ENCODE measurements around the gene TFPI.
A peak's percentile ranks its signal among the peaks of the same experiment; 100 is the strongest.

The TFPI gene

GRCh38 chr2:187453078-187453641, 101.1 kb downstream of the TFPI start:
- no peaks in the 10 kb centered on the region for H3K4me1 ChIP-seq (ENCODE audit: control insufficient read depth, insufficient read depth, low read length)
- H3K36me3 ChIP-seq (ENCODE audit: control insufficient read depth, insufficient read depth, low read length): no peaks in the 10 kb centered on the region
- no peak overlapping the region for H3K9ac ChIP-seq (ENCODE audit: low read length)
- no peaks in the 10 kb centered on the region for H3K27me3 ChIP-seq (ENCODE audit: control insufficient read depth, insufficient read depth, low read length)
- no peak overlapping the region for H3K27ac ChIP-seq (ENCODE audit: low read depth, low read length)
- H3K4me3 ChIP-seq (ENCODE audit: low read length): no peak overlapping the region

- Histone ChIP-seq H3K4me3 (ENCODE audit: low read length) (no peak overlapping the region), H3K9ac (ENCODE audit: low read length) (no peak overlapping the region), H3K27me3 (ENCODE audit: control insufficient read depth, insufficient read depth, low read length) (no peaks in the 10 kb centered on the region), H3K4me1 (ENCODE audit: control insufficient read depth, insufficient read depth, low read length) (no peaks in the 10 kb centered on the region), H3K36me3 (ENCODE audit: control insufficient read depth, insufficient read depth, low read length) (no peaks in the 10 kb centered on the region), H3K27ac (ENCODE audit: low read depth, low read length) (no peak overlapping the region)
Observed at GRCh38 chr2:187451510-187451909, 102.7 kb downstream of the TFPI start.

GRCh38 chr2:187447336-187447735, 106.9 kb downstream of the TFPI start:
- Histone ChIP-seq H3K27ac (ENCODE audit: low read depth, low read length) (no peak overlapping the region), H3K4me1 (ENCODE audit: control insufficient read depth, insufficient read depth, low read length) (no peaks in the 10 kb centered on the region), H3K9ac (ENCODE audit: low read length) (no peak overlapping the region), H3K4me3 (ENCODE audit: low read length) (peak overlapping the region; percentile 17), H3K36me3 (ENCODE audit: control insufficient read depth, insufficient read depth, low read length) (no peaks in the 10 kb centered on the region), H3K27me3 (ENCODE audit: control insufficient read depth, insufficient read depth, low read length) (no peaks in the 10 kb centered on the region)

- H3K9ac ChIP-seq (ENCODE audit: low read length): no peak overlapping the region
Observed at GRCh38 chr2:187446711-187447110, 107.5 kb downstream of the TFPI start.

GRCh38 chr2:187445051-187445450, 109.2 kb downstream of the TFPI start:
- no peak overlapping the region for H3K4me3 ChIP-seq (ENCODE audit: low read length)
- H3K4me1 ChIP-seq (ENCODE audit: control insufficient read depth, insufficient read depth, low read length): no peaks in the 10 kb centered on the region
- H3K27ac ChIP-seq (ENCODE audit: low read depth, low read length): no peak overlapping the region
- no peak overlapping the region for H3K9ac ChIP-seq (ENCODE audit: low read length)
- no peaks in the 10 kb centered on the region for H3K27me3 ChIP-seq (ENCODE audit: control insufficient read depth, insufficient read depth, low read length)
- H3K36me3 ChIP-seq (ENCODE audit: control insufficient read depth, insufficient read depth, low read length): no peaks in the 10 kb centered on the region

More at GRCh38 chr2:187446711-187447110, 107.5 kb downstream of the TFPI start:
- Histone ChIP-seq H3K27me3 (ENCODE audit: control insufficient read depth, insufficient read depth, low read length) (no peaks in the 10 kb centered on the region), H3K4me3 (ENCODE audit: low read length) (no peak overlapping the region), H3K36me3 (ENCODE audit: control insufficient read depth, insufficient read depth, low read length) (no peaks in the 10 kb centered on the region), H3K4me1 (ENCODE audit: control insufficient read depth, insufficient read depth, low read length) (no peaks in the 10 kb centered on the region), H3K27ac (ENCODE audit: low read depth, low read length) (no peak overlapping the region)

GRCh38 chr2:187442778-187443177, 111.5 kb downstream of the TFPI start:
- Histone ChIP-seq H3K27ac (ENCODE audit: low read depth, low read length) (no peak overlapping the region), H3K4me3 (ENCODE audit: low read length) (no peak overlapping the region), H3K36me3 (ENCODE audit: control insufficient read depth, insufficient read depth, low read length) (no peaks in the 10 kb centered on the region)

GRCh38 chr2:187442378-187442777, 111.9 kb downstream of the TFPI start:
- H3K27me3 ChIP-seq (ENCODE audit: control insufficient read depth, insufficient read depth, low read length): no peaks in the 10 kb centered on the region
- no peak overlapping the region for H3K9ac ChIP-seq (ENCODE audit: low read length)
- H3K4me1 ChIP-seq (ENCODE audit: control insufficient read depth, insufficient read depth, low read length): no peaks in the 10 kb centered on the region
- H3K27ac ChIP-seq (ENCODE audit: low read depth, low read length): no peak overlapping the region
- H3K36me3 ChIP-seq (ENCODE audit: control insufficient read depth, insufficient read depth, low read length): no peaks in the 10 kb centered on the region
- H3K4me3 ChIP-seq (ENCODE audit: low read length): no peak overlapping the region

More at GRCh38 chr2:187442778-187443177, 111.5 kb downstream of the TFPI start:
- H3K27me3 ChIP-seq (ENCODE audit: control insufficient read depth, insufficient read depth, low read length): no peaks in the 10 kb centered on the region
- no peak overlapping the region for H3K9ac ChIP-seq (ENCODE audit: low read length)
- H3K4me1 ChIP-seq (ENCODE audit: control insufficient read depth, insufficient read depth, low read length): no peaks in the 10 kb centered on the region

GRCh38 chr2:187440101-187440675, 114.0 kb downstream of the TFPI start:
- H3K36me3 ChIP-seq (ENCODE audit: control insufficient read depth, insufficient read depth, low read length): no peaks in the 10 kb centered on the region
- H3K4me3 ChIP-seq (ENCODE audit: low read length): no peak overlapping the region
- no peaks in the 10 kb centered on the region for H3K4me1 ChIP-seq (ENCODE audit: control insufficient read depth, insufficient read depth, low read length)
- H3K9ac ChIP-seq (ENCODE audit: low read length): no peak overlapping the region
- no peak overlapping the region for H3K27ac ChIP-seq (ENCODE audit: low read depth, low read length)
- no peaks in the 10 kb centered on the region for H3K27me3 ChIP-seq (ENCODE audit: control insufficient read depth, insufficient read depth, low read length)

GRCh38 chr2:187438455-187438854, 115.8 kb downstream of the TFPI start:
- no peak overlapping the region for H3K27ac ChIP-seq (ENCODE audit: low read depth, low read length)

GRCh38 chr2:187435756-187436155, 118.5 kb downstream of the TFPI start:
- no peak overlapping the region for H3K27ac ChIP-seq (ENCODE audit: low read depth, low read length)
- H3K27me3 ChIP-seq (ENCODE audit: control insufficient read depth, insufficient read depth, low read length): no peaks in the 10 kb centered on the region
- H3K4me1 ChIP-seq (ENCODE audit: control insufficient read depth, insufficient read depth, low read length): no peaks in the 10 kb centered on the region
- no peak overlapping the region for H3K9ac ChIP-seq (ENCODE audit: low read length)
- no peaks in the 10 kb centered on the region for H3K36me3 ChIP-seq (ENCODE audit: control insufficient read depth, insufficient read depth, low read length)
- H3K4me3 ChIP-seq (ENCODE audit: low read length): no peak overlapping the region

More at GRCh38 chr2:187438455-187438854, 115.8 kb downstream of the TFPI start:
- no peak overlapping the region for H3K4me3 ChIP-seq (ENCODE audit: low read length)
- no peaks in the 10 kb centered on the region for H3K27me3 ChIP-seq (ENCODE audit: control insufficient read depth, insufficient read depth, low read length)
- H3K9ac ChIP-seq (ENCODE audit: low read length): no peak overlapping the region
- H3K4me1 ChIP-seq (ENCODE audit: control insufficient read depth, insufficient read depth, low read length): no peaks in the 10 kb centered on the region
- no peaks in the 10 kb centered on the region for H3K36me3 ChIP-seq (ENCODE audit: control insufficient read depth, insufficient read depth, low read length)

- Histone ChIP-seq H3K9ac (ENCODE audit: low read length) (no peak overlapping the region), H3K27me3 (ENCODE audit: control insufficient read depth, insufficient read depth, low read length) (no peaks in the 10 kb centered on the region), H3K4me1 (ENCODE audit: control insufficient read depth, insufficient read depth, low read length) (no peaks in the 10 kb centered on the region), H3K27ac (ENCODE audit: low read depth, low read length) (no peak overlapping the region), H3K4me3 (ENCODE audit: low read length) (no peak overlapping the region), H3K36me3 (ENCODE audit: control insufficient read depth, insufficient read depth, low read length) (no peaks in the 10 kb centered on the region)
Observed at GRCh38 chr2:187435078-187435477, 119.2 kb downstream of the TFPI start.

GRCh38 chr2:187434342-187434785, 119.9 kb downstream of the TFPI start:
- Histone ChIP-seq H3K36me3 (ENCODE audit: control insufficient read depth, insufficient read depth, low read length) (no peaks in the 10 kb centered on the region), H3K4me1 (ENCODE audit: control insufficient read depth, insufficient read depth, low read length) (no peaks in the 10 kb centered on the region), H3K27me3 (ENCODE audit: control insufficient read depth, insufficient read depth, low read length) (no peaks in the 10 kb centered on the region), H3K27ac (ENCODE audit: low read depth, low read length) (no peak overlapping the region), H3K9ac (ENCODE audit: low read length) (no peak overlapping the region), H3K4me3 (ENCODE audit: low read length) (no peak overlapping the region)

GRCh38 chr2:187431911-187432310, 122.3 kb downstream of the TFPI start:
- H3K4me3 ChIP-seq (ENCODE audit: low read length): no peak overlapping the region
- H3K27me3 ChIP-seq (ENCODE audit: control insufficient read depth, insufficient read depth, low read length): no peaks in the 10 kb centered on the region
- no peak overlapping the region for H3K9ac ChIP-seq (ENCODE audit: low read length)
- no peaks in the 10 kb centered on the region for H3K4me1 ChIP-seq (ENCODE audit: control insufficient read depth, insufficient read depth, low read length)
- no peak overlapping the region for H3K27ac ChIP-seq (ENCODE audit: low read depth, low read length)
- no peaks in the 10 kb centered on the region for H3K36me3 ChIP-seq (ENCODE audit: control insufficient read depth, insufficient read depth, low read length)
